Nucleus accumbens (tissue), 56 donors: Measurements from ENCODE around the gene PTPN3.

Source experiments
- DNase-seq, 56 donors: peaks; one replicate each; lab custom pipeline; 2025; lab: John Stamatoyannopoulos, UW

Gene PTPN3

DNA sequence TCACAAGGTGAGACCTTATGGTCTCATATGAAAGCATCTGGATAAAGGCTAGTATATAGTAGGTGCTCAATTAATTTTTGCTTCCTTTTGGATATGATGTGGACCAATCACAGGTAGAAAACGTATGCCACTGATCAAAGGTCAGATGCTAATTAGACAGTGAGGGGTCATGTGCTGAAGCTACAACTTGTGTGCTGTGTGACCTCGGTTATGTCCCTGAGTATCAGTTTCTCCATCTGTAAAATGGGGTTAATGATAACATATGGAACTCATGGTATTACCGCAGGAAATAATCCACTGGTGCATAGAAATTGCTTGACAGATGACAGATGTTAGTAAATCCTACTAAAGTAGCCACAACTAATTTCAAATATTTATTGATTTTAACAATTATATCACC, 62.0 kb downstream of the PTPN3 start:
- no peak for DNase-seq

DNA sequence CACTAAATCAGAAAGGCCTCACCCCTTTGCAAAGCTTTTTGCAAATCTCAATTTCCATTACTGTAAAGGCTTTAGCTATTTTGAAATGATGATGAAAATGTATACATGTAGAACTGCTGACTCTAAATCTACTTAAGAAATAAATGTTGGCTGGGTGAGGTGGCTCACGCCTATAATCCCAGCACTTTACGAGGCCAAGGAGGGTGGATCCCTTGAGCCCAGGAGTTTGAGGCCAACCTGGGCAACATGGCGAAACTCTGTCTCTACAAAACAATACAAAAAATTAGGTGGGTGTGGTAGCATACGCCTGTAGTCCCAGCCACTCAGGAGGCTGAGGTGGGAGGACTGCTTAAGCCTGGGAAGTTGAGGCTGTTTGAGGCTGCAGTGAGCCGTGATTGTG, 64.6 kb downstream of the PTPN3 start:
- no peak for DNase-seq

DNA sequence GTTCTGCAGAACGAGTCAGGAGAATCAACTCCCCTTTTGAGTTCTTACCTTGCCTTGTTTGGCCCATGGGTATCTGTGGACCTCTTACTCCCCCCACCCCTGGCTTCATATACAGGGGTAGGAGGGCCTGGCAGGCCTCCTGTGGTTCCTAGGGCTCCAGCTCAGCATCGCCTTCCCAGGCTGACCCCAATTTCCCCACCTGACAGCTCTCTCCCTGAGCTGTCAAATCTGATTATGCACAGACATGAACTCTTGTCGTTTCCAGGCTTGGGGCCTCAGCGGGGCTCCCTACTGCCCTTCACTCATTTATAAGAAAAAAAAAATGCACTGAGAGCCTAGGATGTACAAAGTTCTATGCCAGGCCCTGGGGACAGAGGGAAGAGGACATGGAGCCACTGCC, 67.9 kb downstream of the PTPN3 start:
- no peak for DNase-seq

DNA sequence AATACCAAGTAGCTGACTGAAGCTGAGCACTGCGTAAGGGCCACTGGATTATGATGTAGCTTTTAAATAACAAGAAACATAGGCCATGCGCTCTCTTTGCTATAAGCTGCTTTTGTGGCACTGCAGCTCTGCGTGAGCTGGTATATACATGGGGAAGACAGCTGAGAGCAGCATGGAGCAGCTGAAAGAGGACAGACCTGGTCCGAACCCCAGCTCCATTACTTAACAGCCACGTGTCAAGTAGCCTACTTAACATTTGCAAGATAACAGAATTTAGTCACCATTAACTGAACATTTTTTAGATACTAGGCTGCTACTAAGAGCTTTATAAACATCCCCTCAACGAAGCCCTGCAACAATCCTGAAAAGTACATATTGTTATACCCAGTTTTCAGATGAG, 69.3 kb downstream of the PTPN3 start:
- no peak for DNase-seq

DNA sequence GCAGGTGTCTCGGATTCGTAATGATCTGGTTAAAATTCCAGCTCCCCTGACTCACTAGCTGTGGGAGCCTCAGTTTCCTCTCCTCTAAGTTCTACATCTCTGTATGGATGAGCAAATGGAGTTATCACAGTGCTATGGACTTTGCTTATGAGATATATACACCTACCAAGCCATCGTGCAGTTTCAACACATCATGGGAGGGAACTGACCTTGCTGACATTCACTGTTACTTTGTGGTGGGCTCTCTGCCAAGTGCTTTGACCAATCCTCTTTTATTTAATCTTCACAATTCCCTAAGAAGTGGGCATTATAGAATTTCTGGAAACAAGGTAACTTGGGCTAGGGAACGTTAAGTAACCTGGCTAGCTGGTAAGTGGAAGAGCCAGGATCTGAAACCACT, 70.2 kb downstream of the PTPN3 start:
- no peak for DNase-seq

DNA sequence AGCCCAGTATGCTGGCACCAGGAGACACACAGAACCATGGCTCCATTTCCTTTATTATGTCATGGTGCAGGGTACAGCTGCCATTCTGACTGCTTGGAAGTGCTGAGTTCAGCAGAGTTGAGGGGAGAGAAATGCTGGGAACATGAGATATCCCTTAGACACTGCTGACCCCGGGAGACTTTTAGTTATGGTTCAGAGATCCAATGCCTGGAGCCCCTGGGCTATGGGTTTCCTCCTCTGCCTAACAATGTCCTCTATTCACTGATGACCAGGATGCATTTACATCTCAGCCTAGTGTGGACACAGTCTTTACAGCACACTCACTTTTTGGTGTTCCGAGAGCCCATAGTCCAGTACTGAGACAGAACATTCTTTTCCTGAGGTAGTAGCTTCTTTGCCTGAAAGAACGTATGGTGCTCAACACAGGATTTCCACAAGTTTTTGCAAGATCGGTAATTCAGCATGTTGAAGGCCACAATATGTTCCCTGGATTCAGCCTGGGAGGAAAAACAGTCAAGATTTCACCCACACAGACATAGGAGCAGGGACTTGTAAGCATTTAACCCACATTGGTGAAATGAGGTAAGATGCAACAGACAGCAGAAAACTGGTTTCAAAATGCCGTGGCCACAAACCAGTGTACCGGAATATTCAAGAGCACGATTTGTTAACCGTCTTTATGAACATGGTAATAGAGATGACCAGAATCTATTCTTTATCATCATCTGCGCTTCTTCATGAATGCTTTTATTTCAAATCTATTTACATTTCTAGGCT, 71.3 kb downstream of the PTPN3 start:
- DNase-seq: no peak

DNA sequence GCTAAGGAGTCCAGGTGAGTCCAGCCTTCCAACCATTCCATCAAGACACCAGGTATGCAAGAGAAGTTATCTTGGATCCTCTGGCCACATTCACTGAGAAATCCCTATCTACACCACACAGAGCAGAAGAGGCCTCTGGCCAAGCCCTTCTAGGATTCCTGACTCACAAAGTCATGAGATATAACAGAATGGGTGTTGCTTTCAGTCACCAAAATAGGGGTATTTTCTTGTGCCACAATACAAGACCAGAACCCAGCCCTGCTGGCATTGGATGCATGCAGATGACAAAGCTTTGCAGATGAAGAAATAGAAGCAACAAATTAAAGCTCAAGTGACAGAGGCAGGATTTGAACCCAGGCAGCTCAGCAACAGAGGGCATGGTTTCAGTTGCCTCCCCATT, 73.5 kb downstream of the PTPN3 start:
- no peak for DNase-seq

DNA sequence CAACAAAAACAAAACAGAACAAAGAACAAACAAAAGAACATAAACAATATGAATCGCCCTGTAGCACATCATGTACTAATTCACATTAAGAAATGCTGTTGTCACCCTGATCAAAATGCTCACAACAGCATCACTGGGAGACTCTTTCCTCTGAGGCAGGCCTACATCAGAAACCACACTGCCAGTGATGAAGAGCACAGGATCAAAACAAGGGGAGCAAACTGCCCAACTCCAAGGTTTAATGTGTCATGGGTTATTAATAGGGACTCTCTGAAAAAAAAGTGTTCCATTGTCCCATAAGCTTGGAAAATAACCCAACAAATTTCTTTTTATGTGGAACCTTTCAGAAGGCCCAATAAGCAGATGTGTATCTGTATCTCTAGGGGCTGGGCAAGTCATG, 74.2 kb downstream of the PTPN3 start:
- no peak for DNase-seq

DNA sequence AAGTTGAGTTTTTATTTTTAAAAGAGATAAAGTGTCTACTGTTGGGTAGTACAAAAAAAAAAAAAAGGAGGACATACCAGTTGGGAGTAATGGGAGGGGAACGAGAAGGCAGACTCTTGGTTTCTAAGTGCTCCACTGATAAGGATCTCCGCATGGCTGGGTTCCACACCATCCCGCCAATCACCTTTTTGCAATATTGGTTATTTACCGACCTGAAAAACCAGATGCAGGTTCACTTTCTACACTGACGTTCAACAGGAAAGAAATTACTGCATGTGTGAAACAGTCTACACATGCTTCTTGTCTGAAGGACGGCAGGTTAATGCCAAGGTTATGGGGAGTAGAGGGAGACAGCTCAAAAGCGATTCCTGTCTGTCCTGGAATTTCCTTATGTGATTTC, 75.5 kb downstream of the PTPN3 start:
- DNase-seq: no peak

DNA sequence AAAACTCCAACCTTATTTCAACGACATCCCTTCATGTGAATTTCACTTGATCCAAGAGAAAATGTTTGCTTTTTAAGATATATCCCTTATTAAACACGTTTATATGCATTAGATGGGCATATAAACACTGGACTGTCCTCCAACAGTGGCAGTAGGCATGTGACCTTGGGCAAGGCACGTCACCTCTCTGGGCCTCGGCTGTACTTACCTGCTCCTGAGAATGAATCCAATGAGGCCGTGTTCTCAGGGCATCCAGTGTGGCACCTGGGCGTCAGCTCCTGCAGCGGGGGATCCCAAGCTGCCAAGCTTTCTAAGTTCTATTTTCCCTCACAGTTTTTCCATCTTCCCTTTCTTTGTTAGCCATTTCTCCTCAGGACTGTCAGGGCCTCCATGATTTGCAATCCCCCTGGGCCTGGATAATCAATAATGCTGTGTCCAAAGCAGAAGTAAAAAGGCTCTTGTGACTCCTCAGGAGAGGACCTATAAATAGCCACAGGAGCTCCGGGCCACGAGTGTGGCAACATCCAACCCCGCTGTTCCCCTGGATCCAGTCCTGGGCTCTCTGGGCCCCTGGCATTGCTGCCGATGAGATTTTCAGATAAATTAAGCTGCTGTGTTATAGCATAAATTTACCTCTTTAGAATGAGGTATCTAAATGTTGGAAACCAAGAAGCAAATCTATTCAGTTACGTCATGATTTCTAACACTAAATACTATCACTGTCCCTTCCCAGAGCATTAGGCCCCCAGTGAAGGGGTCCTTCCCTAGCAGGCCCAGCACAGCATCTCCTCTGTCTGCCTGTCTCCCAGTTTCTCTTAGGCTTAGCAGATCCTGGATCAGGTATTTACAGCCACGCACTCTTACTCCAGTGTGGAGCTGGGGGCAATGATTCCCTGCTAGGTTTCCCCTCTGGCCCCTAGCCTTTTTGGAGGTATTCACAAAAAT, 76.8 kb downstream of the PTPN3 start:
- no peak for DNase-seq

DNA sequence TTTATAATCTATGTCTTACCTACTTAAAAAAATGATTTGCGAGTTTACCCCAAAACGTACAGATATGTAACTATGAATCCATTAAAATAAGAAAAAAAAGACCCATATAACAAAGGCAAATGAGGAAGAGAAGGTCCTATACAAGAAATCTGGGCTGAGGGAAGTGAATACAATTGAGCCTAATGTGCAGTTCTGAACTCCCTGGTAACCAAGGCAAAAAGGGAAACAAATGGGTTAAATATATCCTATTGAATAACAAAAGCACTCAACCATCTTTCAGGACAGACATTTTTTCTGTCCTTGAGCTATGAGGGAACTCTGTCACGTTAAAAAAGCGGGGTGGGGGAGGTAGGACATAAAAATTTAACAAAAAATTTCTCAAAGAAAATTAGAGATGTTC, 78.6 kb downstream of the PTPN3 start:
- DNase-seq: no peak

DNA sequence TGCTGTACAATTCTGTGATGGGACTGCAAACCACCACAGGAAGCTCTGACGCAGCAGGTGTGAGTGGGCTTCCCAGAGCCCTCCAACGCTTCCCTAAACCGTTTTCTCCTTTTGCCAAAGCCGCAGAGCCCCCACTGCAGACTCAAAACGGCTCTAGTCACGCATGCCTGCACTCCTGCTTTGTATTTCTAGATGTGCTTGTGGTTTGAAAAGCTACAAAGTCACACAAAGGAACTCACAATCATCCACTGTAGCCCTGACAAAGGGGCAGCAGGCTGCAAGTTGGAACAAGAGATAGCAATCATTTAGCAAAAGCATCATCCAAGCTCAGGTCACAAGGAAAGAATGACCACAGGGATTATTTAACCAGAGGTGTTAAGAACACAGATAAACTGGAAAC, 79.3 kb downstream of the PTPN3 start:
- DNase-seq: no peak

DNA sequence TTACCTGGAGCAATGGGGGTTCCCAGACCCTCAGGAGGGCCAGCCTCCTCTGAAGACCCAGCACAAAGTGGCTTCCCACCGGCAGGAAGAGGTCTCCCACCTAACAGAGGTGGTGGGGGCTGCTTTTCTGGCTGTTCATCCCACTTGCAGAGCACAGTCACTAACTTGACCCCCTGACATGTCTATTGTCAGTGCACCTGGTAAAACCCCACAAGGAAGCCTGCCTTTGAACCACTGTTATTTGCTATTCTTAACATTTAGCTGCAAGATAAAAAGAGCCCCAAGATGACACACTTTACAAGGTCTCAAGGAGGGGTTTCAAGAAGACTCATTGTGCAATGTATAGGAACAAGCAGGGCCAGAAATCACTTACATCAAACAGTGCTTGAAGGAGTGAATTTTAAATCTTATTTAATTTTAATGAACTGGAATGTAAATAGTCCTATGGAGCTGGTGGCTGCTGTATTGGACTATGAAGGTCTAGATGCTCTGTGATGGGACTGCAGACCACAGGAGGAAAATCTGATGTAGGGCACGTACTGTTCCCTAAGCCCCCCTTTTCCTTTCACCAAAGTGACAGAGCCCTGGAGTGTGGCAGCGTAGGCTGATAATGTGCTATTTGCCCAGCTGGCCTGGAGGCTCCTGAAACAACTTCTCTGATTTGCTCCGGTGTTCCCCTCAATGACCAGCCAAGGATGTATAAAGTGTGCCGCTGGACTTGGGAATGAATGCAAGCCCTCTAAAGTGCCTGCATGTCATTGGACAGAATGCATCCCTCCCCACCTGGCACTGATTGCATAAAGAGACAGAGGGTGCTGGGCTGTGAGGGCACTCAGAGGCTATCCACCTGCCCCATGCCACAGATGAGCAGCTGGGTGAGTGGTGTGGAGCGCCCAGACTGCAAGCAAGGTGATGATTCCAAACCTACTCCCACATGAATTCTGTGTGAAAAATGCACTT, 80.2 kb downstream of the PTPN3 start:
- DNase-seq: no peak

DNA sequence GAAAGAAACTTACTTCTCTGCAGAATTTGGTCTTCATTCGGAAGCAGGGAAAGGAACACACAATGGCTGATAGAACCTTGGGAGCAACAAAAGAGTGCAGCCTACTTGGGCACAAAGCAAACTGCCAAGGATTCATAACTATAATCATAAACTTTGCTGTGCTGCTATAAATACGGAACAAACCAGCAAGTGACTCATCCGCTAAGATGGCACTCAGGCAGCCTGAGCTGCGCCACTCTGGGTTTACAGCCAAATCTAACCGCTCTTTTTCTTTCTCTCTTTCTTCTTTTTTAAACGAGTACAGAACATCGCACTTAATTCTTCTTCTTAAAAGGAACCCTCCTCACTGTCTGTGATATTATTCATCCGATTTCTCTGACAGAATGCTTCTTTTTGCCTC, 81.1 kb downstream of the PTPN3 start:
- peak in 1 of 56 donors; percentile 24 for DNase-seq

DNA sequence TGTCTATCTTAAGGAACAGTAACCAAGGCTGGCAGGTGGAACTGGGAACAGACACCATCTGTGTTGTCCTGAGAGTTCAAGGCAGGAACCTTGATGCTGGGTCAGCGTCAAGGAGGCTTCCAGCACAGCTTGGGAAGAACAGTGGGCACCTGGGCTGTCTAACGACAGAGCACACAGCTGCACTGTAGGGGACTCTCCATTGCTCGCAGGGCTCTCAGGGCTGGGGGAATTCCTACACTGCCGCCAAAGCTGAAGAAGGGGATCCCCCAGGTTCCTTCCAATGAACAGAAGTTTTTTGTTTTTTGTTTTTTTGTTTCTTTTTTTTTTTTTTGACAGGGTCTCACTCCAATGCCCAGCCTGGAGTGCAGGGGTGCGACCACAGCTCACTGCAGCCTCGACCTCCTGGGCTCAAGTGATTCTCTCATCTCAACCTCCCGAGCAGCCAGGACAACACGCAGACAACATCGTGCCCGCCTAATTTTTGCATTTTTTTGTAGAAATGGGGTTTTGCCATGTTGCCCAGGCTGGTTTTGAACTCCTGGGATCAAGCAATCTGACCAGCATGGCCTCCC, 81.9 kb downstream of the PTPN3 start:
- DNase-seq: no peak

DNA sequence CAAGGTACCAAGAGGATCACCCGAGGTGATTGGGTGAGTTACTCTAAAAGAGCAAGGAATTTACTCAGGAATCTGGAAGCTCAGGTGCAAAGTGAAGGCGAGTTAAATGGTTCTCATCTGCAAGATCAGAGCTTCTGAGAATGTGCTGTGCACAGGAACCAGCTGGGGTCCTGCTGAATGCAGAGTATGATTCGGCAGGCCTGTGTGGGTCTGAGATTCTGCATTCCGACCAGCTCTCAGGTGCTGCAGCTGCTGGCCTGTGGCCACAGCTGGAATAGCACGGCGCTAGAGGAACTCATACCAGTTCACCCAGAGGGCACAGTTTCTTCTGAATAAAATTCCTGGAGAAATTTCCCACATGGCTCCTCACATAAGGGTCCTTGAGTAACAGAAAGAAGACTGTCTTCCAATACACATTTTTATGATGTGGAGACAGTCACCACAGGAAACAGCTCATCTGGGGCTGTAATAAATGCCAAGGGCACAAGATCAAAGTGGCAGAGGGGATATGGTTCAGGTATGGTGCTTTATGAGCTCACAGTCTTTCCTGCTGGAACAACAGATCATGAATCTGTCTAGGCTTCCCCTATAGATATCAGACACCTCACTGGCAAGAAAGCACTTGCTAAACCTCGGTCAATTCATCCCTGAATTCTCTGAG, 83.9 kb downstream of the PTPN3 start:
- no peak for DNase-seq

DNA sequence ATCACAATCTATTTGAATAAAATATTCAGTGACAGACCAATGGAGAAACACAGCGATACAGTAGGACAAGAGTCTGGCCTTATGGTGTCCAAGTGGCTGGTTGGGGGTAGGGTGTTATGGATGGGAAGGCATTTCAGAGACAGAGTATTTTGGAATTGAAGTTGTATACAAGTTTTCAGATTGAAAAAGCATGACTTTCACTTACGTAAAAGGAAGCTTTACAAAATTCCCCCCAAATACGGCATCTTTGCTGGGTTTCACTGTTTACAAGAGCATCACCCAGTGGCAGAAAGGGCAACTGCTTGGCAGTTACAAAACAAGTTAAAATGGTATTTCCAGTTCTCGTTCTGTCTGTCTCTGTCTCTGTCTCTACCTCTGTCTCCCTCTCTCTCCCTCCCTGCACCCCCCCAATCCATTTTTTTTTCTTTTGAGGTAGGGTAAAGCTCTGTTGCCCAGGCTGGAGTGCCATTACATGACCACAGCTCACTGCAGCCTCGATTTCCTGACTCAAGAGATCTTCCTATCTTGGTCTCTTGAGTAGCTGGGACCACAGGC, 86.2 kb downstream of the PTPN3 start:
- DNase-seq: peak in 10 of 56 donors; percentile 2 to 36 (median 10)

DNA sequence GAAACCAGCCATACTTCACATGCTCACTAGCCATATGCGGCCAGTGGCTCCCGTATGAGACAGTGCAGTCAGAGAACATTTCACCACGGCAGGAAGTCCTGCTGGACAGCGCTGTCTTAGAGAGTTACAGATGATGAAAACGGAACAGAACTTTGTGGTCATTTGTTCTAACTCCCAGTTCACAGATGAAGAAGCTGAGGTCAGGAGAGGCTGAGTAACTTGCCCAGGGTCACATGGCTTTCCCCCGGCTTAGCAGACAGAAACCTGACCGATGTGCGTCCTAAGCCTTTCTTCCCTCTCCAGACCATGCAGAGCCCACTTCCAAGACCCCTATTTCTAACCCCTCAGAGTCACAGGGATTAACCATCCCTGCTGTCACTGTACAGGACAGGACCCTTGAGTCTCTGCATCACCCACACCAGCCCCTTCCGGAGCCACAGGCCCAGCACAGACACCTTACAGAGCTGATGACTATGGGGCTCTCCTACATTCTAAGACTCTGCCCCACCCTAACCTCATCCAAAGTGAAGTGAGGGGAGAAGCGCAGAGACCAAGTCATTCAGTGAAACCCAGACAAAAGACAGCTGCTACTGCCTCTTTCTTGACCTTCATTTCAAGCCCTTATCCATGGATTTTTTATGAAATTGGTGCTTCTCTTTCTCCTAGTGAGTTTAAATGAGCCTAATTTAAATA, 86.9 kb downstream of the PTPN3 start:
- no peak for DNase-seq
